Caco-2 (cell line): ENCODE data around the gene PRRG4. TPM values are rescaled to one million over a fixed set of nuclear protein-coding genes. Genes with fewer than 3 reads are reported as not detected.
"Not testable (repeated sequence)": the region's sequence is repeated elsewhere in the genome, so short reads cannot be mapped to it uniquely, and the experiment has no call there.

Experiments used
- BruUV-seq: library from RNA; stranded (reverse); fragments of 400-500 nt; replicated peaks from 2 replicates; lab custom pipeline; 2021; lab: Mats Ljungman, UMichigan
- CTCF ChIA-PET: fragments of 300-600 bp; sonication (Branson Sonifier 250); formaldehyde crosslinking; loops from one replicate; lab custom pipeline; 2022; ENCODE audit warnings: antibody characterized with exemption; lab: Charles Lee
- POLR2A ChIA-PET: fragments of 300-600 bp; sonication (Branson Sonifier 250); formaldehyde crosslinking; loops from one replicate; lab custom pipeline; 2022; ENCODE audit warnings: antibody characterized with exemption; lab: Charles Lee
- DNase-seq, 2 experiments: peaks; one replicate each; pipeline versions ENCODE4 v3.0.0 to v3.0.0-alpha.2; 2020 to 2022
- H3K27me3 ChIP-seq: replicated peaks from 2 replicates; pipeline ENCODE4 v1.6.0; 2011; ENCODE audit warnings: low read length; ENCODE audit not compliant: control insufficient read depth, insufficient read depth
- H3K36me3 ChIP-seq: 2 replicates; pipeline ENCODE4 v1.5.1; 2011; ENCODE audit warnings: low read length; ENCODE audit not compliant: control insufficient read depth, insufficient read depth
- H3K4me1 ChIP-seq: fragments of 250-450 bp; sonication (Bioruptor Pico); 2 replicates; pipeline ENCODE4 v1.5.1; 2020; ENCODE audit warnings: mild to moderate bottlenecking
- H3K4me3 ChIP-seq: 2 replicates; pipeline ENCODE4 v1.5.1; 2011; ENCODE audit warnings: low read depth, mild to moderate bottlenecking, control low read depth, low read length
- H3K9me3 ChIP-seq: fragments of 250-450 bp; sonication (Bioruptor Pico); 2 replicates; pipeline ENCODE4 v1.5.1; 2020; ENCODE audit warnings: mild to moderate bottlenecking, moderate library complexity
- H3K27ac Mint-ChIP-seq: one replicate; pipeline ENCODE4 v1.8.0; 2022; ENCODE audit warnings: mixed read lengths; ENCODE audit not compliant: unreplicated experiment
- H3K27me3 Mint-ChIP-seq: one replicate; pipeline ENCODE4 v1.8.0; 2022; ENCODE audit warnings: mixed read lengths; ENCODE audit not compliant: insufficient read depth, unreplicated experiment
- H3K36me3 Mint-ChIP-seq: one replicate; pipeline ENCODE4 v1.8.0; 2022; ENCODE audit warnings: mild to moderate bottlenecking, mixed read lengths; ENCODE audit not compliant: insufficient read depth, unreplicated experiment
- H3K4me1 Mint-ChIP-seq: one replicate; pipeline ENCODE4 v1.8.0; 2022; ENCODE audit warnings: low read depth, mixed read lengths; ENCODE audit not compliant: unreplicated experiment
- H3K4me3 Mint-ChIP-seq: one replicate; pipeline ENCODE4 v1.8.0; 2022; ENCODE audit warnings: mild to moderate bottlenecking, moderate library complexity, mixed read lengths; ENCODE audit not compliant: unreplicated experiment
- H3K9me3 Mint-ChIP-seq: one replicate; pipeline ENCODE4 v1.8.0; 2022; ENCODE audit warnings: mixed read lengths; ENCODE audit not compliant: unreplicated experiment
- intact Hi-C: fragments of 100-400 bp; cut with micrococcal nuclease; formaldehyde crosslinking; loops from one replicate; pipeline ENCODE4 v1.10.0; 2022; ENCODE audit not compliant: unreplicated experiment
- total RNA-seq: library from RNA; stranded (reverse); gene quantifications from 2 replicates; pipeline ENCODE4 v1.2.3, GENCODE V29; 2022
- TF ChIP-seq, protein P1 (sequence below), 2 experiments: fragments of 200-600 bp in 1 of 2; IDR thresholded peaks; 1 replicate in 1 of 2; 2 replicates in 1 of 2; pipeline versions ENCODE4 v1.5.1 to v1.8.0; 2011 to 2022; ENCODE audit warnings: antibody characterized with exemption in 1 of 2, control low read depth in 1 of 2, inconsistent platforms in 1 of 2, low read depth in 1 of 2, low read length in 1 of 2, mild to moderate bottlenecking in 1 of 2, moderate library complexity in 1 of 2; ENCODE audit not compliant: insufficient read depth in 1 of 2, severe bottlenecking in 1 of 2, unreplicated experiment in 1 of 2

Gene PRRG4
- total RNA-seq, 1 experiment from 2014 or later: 6.9 TPM

GRCh38 chr11:32821517-32821916 lies 8.2 kb upstream of the PRRG4 start:
- H3K36me3 ChIP-seq: no peaks in the 10 kb centered on the region
- Mint-ChIP-seq H3K27ac (no peak overlapping the region), H3K4me1 (no peaks in the 10 kb centered on the region), H3K4me3 (no peak overlapping the region), H3K27me3 (peaks cover 3% of the 10 kb centered on the region), H3K9me3 (no peaks in the 10 kb centered on the region), H3K36me3 (no peaks in the 10 kb centered on the region)
- H3K4me3 ChIP-seq: no peak overlapping the region
- ChIA-PET POLR2A (no interaction called here), CTCF (no interaction called here)
- BruUV-seq: no TSS peak
- no peaks in the 10 kb centered on the region for H3K9me3 ChIP-seq
- H3K4me1 ChIP-seq: no peaks in the 10 kb centered on the region
- DNase-seq: no peak
- TF ChIP-seq, protein P1, sequence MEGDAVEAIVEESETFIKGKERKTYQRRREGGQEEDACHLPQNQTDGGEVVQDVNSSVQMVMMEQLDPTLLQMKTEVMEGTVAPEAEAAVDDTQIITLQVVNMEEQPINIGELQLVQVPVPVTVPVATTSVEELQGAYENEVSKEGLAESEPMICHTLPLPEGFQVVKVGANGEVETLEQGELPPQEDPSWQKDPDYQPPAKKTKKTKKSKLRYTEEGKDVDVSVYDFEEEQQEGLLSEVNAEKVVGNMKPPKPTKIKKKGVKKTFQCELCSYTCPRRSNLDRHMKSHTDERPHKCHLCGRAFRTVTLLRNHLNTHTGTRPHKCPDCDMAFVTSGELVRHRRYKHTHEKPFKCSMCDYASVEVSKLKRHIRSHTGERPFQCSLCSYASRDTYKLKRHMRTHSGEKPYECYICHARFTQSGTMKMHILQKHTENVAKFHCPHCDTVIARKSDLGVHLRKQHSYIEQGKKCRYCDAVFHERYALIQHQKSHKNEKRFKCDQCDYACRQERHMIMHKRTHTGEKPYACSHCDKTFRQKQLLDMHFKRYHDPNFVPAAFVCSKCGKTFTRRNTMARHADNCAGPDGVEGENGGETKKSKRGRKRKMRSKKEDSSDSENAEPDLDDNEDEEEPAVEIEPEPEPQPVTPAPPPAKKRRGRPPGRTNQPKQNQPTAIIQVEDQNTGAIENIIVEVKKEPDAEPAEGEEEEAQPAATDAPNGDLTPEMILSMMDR (IDR thresholded peaks at IDR 0.05; ENCODE audit: insufficient read depth in 1 of 2, low read depth in 1 of 2, low read length in 1 of 2, severe bottlenecking in 1 of 2, unreplicated experiment in 1 of 2): no peak
- intact Hi-C loops: no loop called here
- no peaks in the 10 kb centered on the region for H3K27me3 ChIP-seq

GRCh38 chr11:32821917-32822560 lies 7.7 kb upstream of the PRRG4 start:
- intact Hi-C loops: no loop called here
- Mint-ChIP-seq H3K27ac (no peak overlapping the region), H3K4me3 (no peak overlapping the region), H3K27me3 (peaks cover 3% of the 10 kb centered on the region), H3K36me3 (no peaks in the 10 kb centered on the region), H3K9me3 (no peaks in the 10 kb centered on the region), H3K4me1 (no peaks in the 10 kb centered on the region)
- Histone ChIP-seq H3K36me3 (no peaks in the 10 kb centered on the region), H3K9me3 (no peaks in the 10 kb centered on the region), H3K27me3 (no peaks in the 10 kb centered on the region), H3K4me3 (no peak overlapping the region), H3K4me1 (no peaks in the 10 kb centered on the region)
- TF ChIP-seq, protein P1 (IDR thresholded peaks at IDR 0.05; ENCODE audit: insufficient read depth in 1 of 2, low read depth in 1 of 2, low read length in 1 of 2, severe bottlenecking in 1 of 2, unreplicated experiment in 1 of 2): no peak
- ChIA-PET CTCF (no interaction called here), POLR2A (no interaction called here)
- BruUV-seq: no TSS peak
- DNase-seq: no peak

DNA sequence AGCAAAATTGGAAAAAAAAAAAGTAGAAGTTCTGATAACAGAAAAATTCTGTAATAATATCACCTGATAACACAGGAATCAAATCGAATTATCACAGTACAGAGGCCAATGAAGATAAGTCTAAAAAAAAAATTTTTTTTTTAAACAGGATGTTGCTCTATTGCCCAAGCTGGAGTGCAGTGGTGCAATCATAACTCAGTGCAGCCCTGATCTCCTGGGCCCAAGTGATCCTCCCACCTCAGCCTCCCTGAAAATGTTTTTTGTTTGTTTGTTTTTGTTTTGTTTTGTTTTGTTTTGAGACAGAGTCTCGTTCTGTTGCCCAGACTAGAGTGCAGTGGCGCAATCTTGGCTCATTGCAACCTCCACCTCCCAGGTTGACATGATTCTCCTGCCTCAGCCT lies 6.1 kb upstream of the PRRG4 start:
- POLR2A ChIA-PET, H3K4me1 ChIP-seq, DNase-seq, H3K9me3 Mint-ChIP-seq, H3K27ac Mint-ChIP-seq, H3K36me3 ChIP-seq, H3K27me3 ChIP-seq, H3K4me3 ChIP-seq, BruUV-seq, H3K36me3 Mint-ChIP-seq, intact Hi-C loops, H3K4me3 Mint-ChIP-seq, H3K27me3 Mint-ChIP-seq, H3K4me1 Mint-ChIP-seq, CTCF ChIA-PET, H3K9me3 ChIP-seq: not testable (repeated sequence)
